Measurements from ENCODE around the gene PTPRG.

DNA sequence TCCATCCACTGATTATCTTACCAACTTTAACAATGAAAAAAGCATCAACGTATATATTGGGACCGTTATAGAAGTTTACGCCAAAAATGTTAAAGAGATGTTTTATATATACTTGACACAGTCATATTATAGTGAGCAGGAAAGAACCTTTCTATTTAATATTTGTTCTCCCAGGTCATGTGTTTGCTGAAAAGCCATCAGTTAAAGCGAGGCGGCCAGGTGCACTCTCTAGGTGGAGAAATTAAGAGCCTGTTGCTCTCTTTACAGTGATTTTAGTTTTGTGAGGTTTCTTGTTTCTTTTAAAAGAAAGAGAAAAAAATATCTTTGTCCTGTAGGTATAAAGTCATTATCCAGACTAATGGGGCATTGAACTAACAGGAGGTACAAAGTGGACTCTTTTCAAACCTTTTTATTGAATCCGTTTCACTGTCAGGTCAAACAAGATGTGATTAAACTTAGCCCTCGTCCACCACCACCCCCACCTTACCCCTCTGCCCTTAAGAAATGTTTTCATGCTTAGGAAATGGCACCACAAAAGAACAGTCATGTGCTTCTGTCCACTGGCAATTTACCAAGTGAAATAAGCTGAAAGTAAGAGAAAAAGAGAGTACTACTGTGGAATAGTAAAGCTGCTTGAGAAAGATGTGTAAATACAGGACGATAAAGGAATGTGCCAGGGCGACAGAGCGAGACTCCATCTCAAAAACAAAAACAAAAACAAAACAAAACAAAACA lies 279.9 kb downstream of the PTPRG start:
- TF ChIP-seq, protein P1, sequence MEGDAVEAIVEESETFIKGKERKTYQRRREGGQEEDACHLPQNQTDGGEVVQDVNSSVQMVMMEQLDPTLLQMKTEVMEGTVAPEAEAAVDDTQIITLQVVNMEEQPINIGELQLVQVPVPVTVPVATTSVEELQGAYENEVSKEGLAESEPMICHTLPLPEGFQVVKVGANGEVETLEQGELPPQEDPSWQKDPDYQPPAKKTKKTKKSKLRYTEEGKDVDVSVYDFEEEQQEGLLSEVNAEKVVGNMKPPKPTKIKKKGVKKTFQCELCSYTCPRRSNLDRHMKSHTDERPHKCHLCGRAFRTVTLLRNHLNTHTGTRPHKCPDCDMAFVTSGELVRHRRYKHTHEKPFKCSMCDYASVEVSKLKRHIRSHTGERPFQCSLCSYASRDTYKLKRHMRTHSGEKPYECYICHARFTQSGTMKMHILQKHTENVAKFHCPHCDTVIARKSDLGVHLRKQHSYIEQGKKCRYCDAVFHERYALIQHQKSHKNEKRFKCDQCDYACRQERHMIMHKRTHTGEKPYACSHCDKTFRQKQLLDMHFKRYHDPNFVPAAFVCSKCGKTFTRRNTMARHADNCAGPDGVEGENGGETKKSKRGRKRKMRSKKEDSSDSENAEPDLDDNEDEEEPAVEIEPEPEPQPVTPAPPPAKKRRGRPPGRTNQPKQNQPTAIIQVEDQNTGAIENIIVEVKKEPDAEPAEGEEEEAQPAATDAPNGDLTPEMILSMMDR (IDR thresholded peaks at IDR 0.05; ENCODE audit: insufficient read depth, low read depth, low read length): no peak
- TF ChIP-seq EZH2 (IDR thresholded peaks at IDR 0.05; ENCODE audit: insufficient read depth, low read length): no peak
